K562 (cell line): Measurements from ENCODE around the gene TSPOAP1. TPM values are rescaled to one million over a fixed set of nuclear protein-coding genes. Genes with fewer than 3 reads are reported as not detected.

Experiments used
- ATAC-seq: fragments of 200-7000 bp; cut with Tn5 transposase; 3 replicates; pipeline ENCODE4 v1.9.1; 2020; ENCODE audit warnings: moderate library complexity
- BruUV-seq: library from RNA; stranded (reverse); fragments of 400-500 nt; replicated peaks from 2 replicates; lab custom pipeline; 2021; lab: Mats Ljungman, UMichigan
- CTCF ChIA-PET: fragments of 300-600 bp; formaldehyde crosslinking; extraction: SDS; loops from one replicate; lab custom pipeline; 2021; ENCODE audit warnings: low intra/inter-chr PET ratio; lab: Yijun Ruan, JAX
- POLR2A ChIA-PET: fragments of 300-600, 350-650 bp; sonication (Branson Sonifier 250); formaldehyde crosslinking; extraction: SDS; loops from one replicate; lab custom pipeline; 2021; ENCODE audit warnings: antibody characterized with exemption, inconsistent platforms; lab: Yijun Ruan, JAX
- DNase-seq, 4 experiments: peaks; one replicate each; pipeline versions ENCODE4 v3.0.0 to v3.0.0-alpha.2; 2011 to 2018; ENCODE audit warnings: low spot score in 3 of 4, mixed read lengths in 3 of 4; ENCODE audit errors: extremely low read depth in 1 of 4
- FAIRE-seq: peaks from 2 replicates; lab custom pipeline; 2011; peaks lifted over from hg19 to GRCh38; lab: Jason Lieb, UNC
- H2AFZ ChIP-seq: 2 replicates; pipeline ENCODE4 v1.6.0; 2011; ENCODE audit warnings: low read depth, low read length, control low read depth, inconsistent platforms
- H3K27ac ChIP-seq: fragments of 200-600 bp; 3 replicates; pipeline ENCODE4 v1.8.0; 2011; ENCODE audit warnings: low read depth, mild to moderate bottlenecking, control low read depth, inconsistent platforms, low read length, moderate library complexity, mixed read lengths; ENCODE audit errors: extremely low read depth
- H3K27me3 ChIP-seq, 2 experiments: fragments of 300-600 bp in 1 of 2; 2 replicates in 1 of 2; 3 replicates in 1 of 2; pipeline versions ENCODE4 v1.6.0 to v1.8.0; 2011; ENCODE audit warnings: inconsistent platforms in 2 of 2, low read length in 2 of 2, mild to moderate bottlenecking in 1 of 2, mixed read lengths in 1 of 2, moderate library complexity in 1 of 2; ENCODE audit not compliant: control insufficient read depth in 2 of 2, insufficient read depth in 2 of 2
- H3K36me3 ChIP-seq: fragments of 300-600 bp; 3 replicates; pipeline ENCODE4 v1.8.0; 2011; ENCODE audit warnings: mild to moderate bottlenecking, low read length, inconsistent platforms; ENCODE audit not compliant: control insufficient read depth, insufficient read depth
- H3K4me1 ChIP-seq, 2 experiments: fragments of 200-600 bp in 1 of 2; replicated peaks in 1 of 2; 2 replicates in 1 of 2; 3 replicates in 1 of 2; pipeline versions ENCODE4 v1.5.1 to v1.8.0; 2011; ENCODE audit warnings: inconsistent platforms in 2 of 2, low read length in 2 of 2, mild to moderate bottlenecking in 1 of 2, mixed read lengths in 1 of 2, moderate library complexity in 1 of 2; ENCODE audit not compliant: control insufficient read depth in 2 of 2, insufficient read depth in 2 of 2
- H3K4me2 ChIP-seq: 2 replicates; pipeline ENCODE4 v1.6.1; 2011; ENCODE audit warnings: low read length, control low read depth, inconsistent platforms, mixed read lengths; ENCODE audit not compliant: insufficient read depth
- H3K4me3 ChIP-seq: fragments of 200-600 bp; sonication (generic), shearing (Covaris generic); 2 replicates; pipeline ENCODE4 v1.5.1; 2016; ENCODE audit warnings: control low read depth, inconsistent platforms
- H3K79me2 ChIP-seq: fragments of 200-600 bp; 3 replicates; pipeline ENCODE4 v1.8.0; 2011; ENCODE audit warnings: low read length, inconsistent platforms; ENCODE audit not compliant: control insufficient read depth, insufficient read depth
- H3K9ac ChIP-seq, 2 experiments: 2 replicates each; pipeline versions ENCODE4 v1.6.0 to v1.6.1; 2011; ENCODE audit warnings: low read depth in 2 of 2, low read length in 2 of 2, control low read depth in 1 of 2, inconsistent platforms in 1 of 2, mild to moderate bottlenecking in 1 of 2, mixed read lengths in 1 of 2; ENCODE audit not compliant: insufficient read depth in 1 of 2
- H3K9me1 ChIP-seq: one replicate; pipeline ENCODE4 v1.6.0; 2011; ENCODE audit warnings: inconsistent platforms, mild to moderate bottlenecking, low read length, moderate library complexity; ENCODE audit not compliant: control insufficient read depth, insufficient read depth
- H3K9me3 ChIP-seq: replicated peaks from 2 replicates; pipeline ENCODE4 v1.5.1; 2011; ENCODE audit warnings: low read depth, low read length, inconsistent platforms; ENCODE audit not compliant: control insufficient read depth, insufficient read depth
- H4K20me1 ChIP-seq: replicated peaks from 2 replicates; pipeline ENCODE4 v1.6.1; 2011; ENCODE audit warnings: low read length, inconsistent platforms, mixed read lengths; ENCODE audit not compliant: control insufficient read depth, insufficient read depth
- AFF1 ChIP-seq, 2 experiments: fragments of 450-650 bp; IDR thresholded peaks; 2 replicates each; pipeline ENCODE4 v1.6.1; 2018; ENCODE audit warnings: mild to moderate bottlenecking in 2 of 2, low read depth in 1 of 2; ENCODE audit not compliant: partially characterized antibody in 2 of 2
- DNMT1 ChIP-seq: fragments of 450-650 bp; IDR thresholded peaks from 2 replicates; pipeline ENCODE4 v1.6.1; 2016; ENCODE audit warnings: antibody characterized with exemption, mild to moderate bottlenecking
- ELF4 ChIP-seq: fragments of 450-650 bp; formaldehyde crosslinking; IDR thresholded peaks from 2 replicates; pipeline ENCODE4 v1.4.0; 2022; ENCODE audit warnings: missing genetic modification characterization
- FOS ChIP-seq: IDR thresholded peaks from 3 replicates; pipeline ENCODE4 v1.6.1; 2011; ENCODE audit not compliant: insufficient read length; ENCODE audit errors: extremely low read depth
- GMEB1 ChIP-seq: fragments of 250-450 bp; sonication (Bioruptor Pico); IDR thresholded peaks from 2 replicates; pipeline ENCODE4 v1.4.0; 2020; ENCODE audit warnings: mild to moderate bottlenecking
- GTF2E2 ChIP-seq: fragments of 200-800 bp; sonication (Bioruptor generic); IDR thresholded peaks from 2 replicates; pipeline ENCODE4 v1.6.1; 2016; ENCODE audit warnings: missing genetic modification characterization, missing compliant biosample characterization
- JUND ChIP-seq, 2 experiments: IDR thresholded peaks; 2 replicates in 1 of 2; 3 replicates in 1 of 2; pipeline ENCODE4 v1.6.1; 2011; ENCODE audit warnings: borderline replicate concordance in 2 of 2, low read depth in 2 of 2, low read length in 2 of 2, improper control_type of control experiment in 1 of 2, missing biosample characterization in 1 of 2, missing genetic modification characterization in 1 of 2, missing genetic modification reagents in 1 of 2
- LARP7 ChIP-seq: fragments of 450-650 bp; IDR thresholded peaks from 2 replicates; pipeline ENCODE4 v1.6.1; 2016
- PHF8 ChIP-seq: fragments of 200-600 bp; sonication (generic); IDR thresholded peaks from 2 replicates; pipeline ENCODE4 v1.6.1; 2012; ENCODE audit warnings: mixed run types, mild to moderate bottlenecking, inconsistent platforms, low read length, moderate library complexity, borderline replicate concordance
- SMARCA4 ChIP-seq: fragments of 450-650 bp; IDR thresholded peaks from 2 replicates; pipeline ENCODE4 v1.6.1; 2016
- SUPT5H ChIP-seq: fragments of 450-650 bp; IDR thresholded peaks from 2 replicates; pipeline ENCODE4 v1.6.1; 2016
- TAL1 ChIP-seq: fragments of 450-650 bp; IDR thresholded peaks from 2 replicates; pipeline ENCODE4 v1.6.1; 2016; ENCODE audit warnings: mild to moderate bottlenecking
- ZNF280A ChIP-seq: fragments of 450-650 bp; IDR thresholded peaks from 2 replicates; pipeline ENCODE4 v1.6.1; 2018; ENCODE audit warnings: mild to moderate bottlenecking, low read depth; ENCODE audit not compliant: partially characterized antibody
- ZNF280B ChIP-seq: fragments of 250-450 bp; sonication (Bioruptor Pico); IDR thresholded peaks from 2 replicates; pipeline ENCODE4 v1.5.1; 2021; ENCODE audit warnings: mild to moderate bottlenecking
- ZNF707 ChIP-seq: fragments of 250-450 bp; sonication (Bioruptor Pico); conservative IDR thresholded peaks from 2 replicates; pipeline ENCODE4 v1.8.0; 2022; ENCODE audit warnings: inconsistent platforms, mild to moderate bottlenecking, moderate library complexity
- WGBS: fragments of 100-300 bp; shearing (Covaris generic); methylation state at CpG from one replicate; pipeline ENCODE4 v1.1.6; 2016; ENCODE audit warnings: low coverage, mixed read lengths; ENCODE audit not compliant: insufficient coverage; ENCODE audit errors: missing lambda C conversion rate; 5-methylcytosine and 5-hydroxymethylcytosine counted together
- in situ Hi-C: fragments of 300-500 bp; cut with MboI; formaldehyde crosslinking; loops from 4 replicates; pipeline ENCODE4 v1.15.0; 2018; ENCODE audit warnings: inconsistent platforms, mixed read lengths
- intact Hi-C: fragments of 100-400 bp; cut with micrococcal nuclease; formaldehyde crosslinking; loops from 2 replicates; pipeline ENCODE4 v1.14.2; 2022
- polyA plus RNA-seq, 8 experiments: library from polyadenylated mRNA; depleted of rRNA in 4 of 8; stranded (reverse) in 5 of 8; unstranded in 3 of 8; fragments of >200 nt; fragmentation: Nextera tagmentation in 2 of 8; fragmentation: Illumina TruSeq in 1 of 8; extraction: Ambion mirVana in 2 of 8; extraction: Trizol in 1 of 8; gene quantifications; 2 replicates each; pipeline versions ENCODE4 v1.2.1 to v1.2.3, GENCODE V29; 2011 to 2014; ENCODE audit warnings: inconsistent platforms in 1 of 8, missing spikeins in 1 of 8
- total RNA-seq, 7 experiments: library from RNA; depleted of rRNA in 6 of 7; stranded (reverse); fragments of >200 nt in 6 of 7; fragmentation: Illumina TruSeq in 2 of 7; extraction: Trizol in 2 of 7; gene quantifications; 2 replicates each; pipeline versions ENCODE4 v1.2.1 to v1.2.3, GENCODE V29; 2011 to 2021; ENCODE audit warnings: low replicate concordance in 1 of 7

The TSPOAP1 gene
- total and polyA plus RNA-seq, 9 of the 15 experiments (the other 6 are each of a cell fraction or from before 2014, with no cell fraction given) = 0.87 to 3.9 (median 1.8) TPM; not detected in 2

DNA sequence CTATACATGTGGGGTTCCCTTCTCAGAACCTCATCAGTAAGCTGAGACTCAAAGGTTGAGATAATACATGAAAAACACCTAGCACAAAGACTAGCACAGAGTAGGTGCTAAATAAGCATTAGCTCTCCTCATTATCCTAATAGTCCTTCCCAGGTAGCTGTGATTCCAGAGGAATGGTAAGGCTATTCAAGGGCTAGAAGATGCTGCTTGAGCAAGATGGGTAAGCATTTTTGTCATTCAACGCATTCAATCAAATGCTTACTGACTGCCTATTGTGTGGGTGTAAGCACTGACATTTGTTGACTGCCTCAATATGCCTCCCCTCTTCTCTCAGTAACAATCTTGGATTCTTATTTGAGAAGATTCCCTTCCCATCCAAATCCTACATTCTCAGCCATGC is 19.4 kb upstream of the TSPOAP1 start:
- no peak for FAIRE-seq
- in situ Hi-C loops = no loop called here
- Histone ChIP-seq H3K4me1 (peaks cover 1 to 3% of the 10 kb centered on the region in 2 experiments; a peak in 4 of 5 replicates), H4K20me1 (no peaks in the 10 kb centered on the region; the same call in 1 of the 2 replicates), H3K4me3 (no peak overlapping the region), H2AFZ (no peak overlapping the region), H3K27ac (no peak overlapping the region), H3K27me3 (no peaks in the 10 kb centered on the region), H3K36me3 (peaks cover 77% of the 10 kb centered on the region), H3K4me2 (no peak overlapping the region), H3K79me2 (peaks cover 29% of the 10 kb centered on the region), H3K9me1 (no peaks in the 10 kb centered on the region), H3K9ac (no peak overlapping the region), H3K9me3 (no peaks in the 10 kb centered on the region)
- ChIA-PET CTCF (no interaction called here), POLR2A (interaction anchor here (2.7 kb wide), 1 partner anchor 11 kb away, joined by 44 read pairs; no protein-coding TSS in a partner anchor)
- no peak for ATAC-seq
- WGBS = 100% methylated on average over 1 of the region's 1 CpG
- DNase-seq = no peak
- BruUV-seq = no TSS peak
- intact Hi-C loops = no loop called here
- TF ChIP-seq DNMT1 (no peak), SMARCA4 (no peak), ELF4 (CRISPR knock-in tag) (no peak), LARP7 (no peak), AFF1 (IDR thresholded peaks at IDR 0.05; ENCODE audit: low read depth in 1 of 2, partially characterized antibody in 2 of 2) (no peak), FOS (no peak), ZNF707 (CRISPR knock-in tag) (no peak), TAL1 (no peak), GMEB1 (CRISPR knock-in tag) (no peak), PHF8 (no peak), ZNF280A (no peak), JUND (IDR thresholded peaks at IDR 0.05; ENCODE audit: borderline replicate concordance, low read depth, low read length) (no peak), JUND (tag; IDR thresholded peaks at IDR 0.05; ENCODE audit: borderline replicate concordance, low read depth, low read length) (no peak), SUPT5H (no peak), GTF2E2 (tag) (no peak), ZNF280B (no peak)
